PC-3 (cell line): ENCODE results near the gene LRRFIP1. TPM values are rescaled to one million over a fixed set of nuclear protein-coding genes. Genes with fewer than 3 reads are reported as not detected.

Experiments
- ATAC-seq: fragments of 200-7000 bp; cut with Tn5 transposase; 2 replicates; pipeline ENCODE4 v1.9.1; 2020; ENCODE audit warnings: mild to moderate bottlenecking, moderate library complexity
- BruUV-seq: library from RNA; stranded (reverse); fragments of 400-500 nt; replicated peaks from 2 replicates; lab custom pipeline; 2021; lab: Mats Ljungman, UMichigan
- CTCF ChIA-PET: fragments of 300-600 bp; sonication (Branson Sonifier 250); formaldehyde crosslinking; loops from one replicate; lab custom pipeline; 2022; ENCODE audit warnings: antibody characterized with exemption; lab: Charles Lee
- POLR2A ChIA-PET: fragments of 300-600 bp; sonication (Branson Sonifier 250); formaldehyde crosslinking; loops from one replicate; lab custom pipeline; 2022; ENCODE audit warnings: antibody characterized with exemption; ENCODE audit not compliant: unreplicated experiment; lab: Charles Lee
- DNase-seq: peaks from one replicate; pipeline ENCODE4 v3.0.0-alpha.2; 2015
- H2AFZ ChIP-seq: fragments of 300-600 bp; sonication (generic); 2 replicates; pipeline ENCODE4 v1.6.0; 2016; ENCODE audit warnings: antibody characterized with exemption, low read length
- H3F3A ChIP-seq: fragments of 300-600 bp; sonication (generic); one replicate; pipeline ENCODE4 v1.6.0; 2017; ENCODE audit warnings: antibody characterized with exemption, low read length, control low read depth, mild to moderate bottlenecking; ENCODE audit not compliant: unreplicated experiment
- H3K27ac ChIP-seq: fragments of 300-600 bp; sonication (generic); 2 replicates; pipeline ENCODE4 v1.5.1; 2016; ENCODE audit warnings: mild to moderate bottlenecking, low read length
- H3K27me3 ChIP-seq: fragments of 300-600 bp; sonication (generic); 2 replicates; pipeline ENCODE4 v1.6.1; 2016; ENCODE audit warnings: low read length, mixed read lengths
- H3K36me3 ChIP-seq: fragments of 300-600 bp; sonication (generic); 2 replicates; pipeline ENCODE4 v1.6.1; 2016; ENCODE audit warnings: low read depth, mixed run types, low read length, mixed read lengths
- H3K4me1 ChIP-seq: fragments of 300-600 bp; sonication (generic); 2 replicates; pipeline ENCODE4 v1.5.1; 2016; ENCODE audit warnings: low read length; ENCODE audit not compliant: insufficient read depth
- H3K4me2 ChIP-seq: fragments of 300-600 bp; sonication (generic); 2 replicates; pipeline ENCODE4 v1.6.0; 2016; ENCODE audit warnings: low read length
- H3K4me3 ChIP-seq: fragments of 300-600 bp; sonication (generic); 2 replicates; pipeline ENCODE4 v1.5.1; 2016; ENCODE audit warnings: mild to moderate bottlenecking, low read length, mixed read lengths
- H3K79me2 ChIP-seq: fragments of 300-600 bp; sonication (generic); 2 replicates; pipeline ENCODE4 v1.6.1; 2017; ENCODE audit warnings: low read length, mixed read lengths
- H3K9ac ChIP-seq: fragments of 300-600 bp; sonication (generic); 2 replicates; pipeline ENCODE4 v1.6.0; 2016; ENCODE audit warnings: mild to moderate bottlenecking, low read length
- H3K9me2 ChIP-seq: fragments of 300-600 bp; sonication (generic); replicated peaks from 2 replicates; pipeline ENCODE4 v1.6.1; 2016; ENCODE audit warnings: mixed run types, low read length, mixed read lengths
- H3K9me3 ChIP-seq: fragments of 300-600 bp; sonication (generic); 2 replicates; pipeline ENCODE4 v1.6.1; 2016; ENCODE audit warnings: low read length, mixed read lengths
- H4K20me1 ChIP-seq: fragments of 300-600 bp; sonication (generic); 2 replicates; pipeline ENCODE4 v1.6.1; 2016; ENCODE audit warnings: low read length, mixed read lengths
- EZH2 ChIP-seq: fragments of 300-600 bp; sonication (generic); IDR thresholded peaks from one replicate; pipeline ENCODE4 v1.6.1; 2017; ENCODE audit warnings: antibody characterized with exemption, mild to moderate bottlenecking, low read length; ENCODE audit not compliant: unreplicated experiment
- EZH2phosphoT487 ChIP-seq: fragments of 300-600 bp; sonication (generic); IDR thresholded peaks from 2 replicates; pipeline ENCODE4 v1.6.1; 2018; ENCODE audit warnings: mild to moderate bottlenecking, antibody characterized with exemption, low read length, borderline replicate concordance
- intact Hi-C: fragments of 100-400 bp; cut with micrococcal nuclease; formaldehyde crosslinking; loops from 2 replicates; pipeline ENCODE4 v1.9.0; 2023
- total RNA-seq: library from RNA; depleted of rRNA; stranded (reverse); fragments of >200 nt; gene quantifications from 2 replicates; pipeline ENCODE4 v1.2.3, GENCODE V29; 2014
- TF ChIP-seq, protein P1 (sequence below): fragments of 300-600 bp; sonication (generic); conservative IDR thresholded peaks from 2 replicates; pipeline ENCODE4 v1.5.1; 2017; ENCODE audit warnings: antibody characterized with exemption, low read depth, mild to moderate bottlenecking, low read length

The LRRFIP1 gene
- total RNA-seq, 1 experiment from 2014 or later = 87.8 TPM

DNA sequence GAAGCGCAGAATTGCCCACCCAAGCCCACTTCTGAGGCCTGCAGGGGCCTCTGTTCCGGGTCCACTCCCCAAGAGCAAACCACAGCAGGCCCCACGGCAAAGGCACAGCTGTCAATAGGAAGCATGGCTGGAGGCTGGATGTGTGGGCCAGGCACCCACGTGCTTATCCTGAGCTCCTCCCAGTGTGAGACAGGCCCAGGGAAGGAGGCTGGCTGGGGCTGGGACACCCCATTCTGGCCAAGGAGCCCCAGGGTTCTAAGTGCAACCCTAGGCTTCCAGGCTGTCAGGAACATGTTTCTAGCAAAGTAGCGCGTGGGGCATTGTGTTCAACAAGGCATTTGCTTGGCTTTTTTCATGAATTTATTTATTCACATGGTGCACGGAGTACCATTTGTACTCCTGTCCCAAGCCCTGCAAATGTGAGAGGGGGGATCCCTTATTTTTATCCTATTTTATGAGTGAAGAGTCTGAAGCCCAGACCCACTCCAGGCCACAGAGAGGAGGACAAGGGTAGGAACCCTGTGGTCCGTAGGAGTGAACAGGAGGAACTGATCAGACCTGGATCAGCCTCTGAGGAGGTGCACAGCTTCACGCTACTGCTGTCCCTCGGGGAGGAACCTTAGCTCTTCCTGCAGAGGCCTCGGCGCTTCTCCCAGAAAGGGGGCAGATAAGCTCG lies 30.7 kb upstream of the LRRFIP1 start:
- CTCF ChIA-PET = no interaction called here
- Histone ChIP-seq H3K36me3 (no peaks in the 10 kb centered on the region), H2AFZ (no peak overlapping the region), H3K9me3 (no peaks in the 10 kb centered on the region), H3K9ac (no peak overlapping the region), H3K79me2 (no peaks in the 10 kb centered on the region), H3K9me2 (no peaks in the 10 kb centered on the region), H3K4me2 (no peak overlapping the region), H4K20me1 (no peaks in the 10 kb centered on the region), H3K27me3 (no peaks in the 10 kb centered on the region), H3K27ac (no peak overlapping the region), H3F3A (no peaks in the 10 kb centered on the region), H3K4me1 (peaks cover 2% of the 10 kb centered on the region), H3K4me3 (no peak overlapping the region)
- intact Hi-C loops = loop anchor here (10.0 kb wide), 1 partner anchor 68 kb away; no protein-coding TSS in a partner anchor
- BruUV-seq = no TSS peak
- POLR2A ChIA-PET = no interaction called here
- DNase-seq (no peak), ATAC-seq (no peak)
- no peak for TF ChIP-seq EZH2phosphoT487
- TF ChIP-seq EZH2 = no peak
- TF ChIP-seq, protein P1, sequence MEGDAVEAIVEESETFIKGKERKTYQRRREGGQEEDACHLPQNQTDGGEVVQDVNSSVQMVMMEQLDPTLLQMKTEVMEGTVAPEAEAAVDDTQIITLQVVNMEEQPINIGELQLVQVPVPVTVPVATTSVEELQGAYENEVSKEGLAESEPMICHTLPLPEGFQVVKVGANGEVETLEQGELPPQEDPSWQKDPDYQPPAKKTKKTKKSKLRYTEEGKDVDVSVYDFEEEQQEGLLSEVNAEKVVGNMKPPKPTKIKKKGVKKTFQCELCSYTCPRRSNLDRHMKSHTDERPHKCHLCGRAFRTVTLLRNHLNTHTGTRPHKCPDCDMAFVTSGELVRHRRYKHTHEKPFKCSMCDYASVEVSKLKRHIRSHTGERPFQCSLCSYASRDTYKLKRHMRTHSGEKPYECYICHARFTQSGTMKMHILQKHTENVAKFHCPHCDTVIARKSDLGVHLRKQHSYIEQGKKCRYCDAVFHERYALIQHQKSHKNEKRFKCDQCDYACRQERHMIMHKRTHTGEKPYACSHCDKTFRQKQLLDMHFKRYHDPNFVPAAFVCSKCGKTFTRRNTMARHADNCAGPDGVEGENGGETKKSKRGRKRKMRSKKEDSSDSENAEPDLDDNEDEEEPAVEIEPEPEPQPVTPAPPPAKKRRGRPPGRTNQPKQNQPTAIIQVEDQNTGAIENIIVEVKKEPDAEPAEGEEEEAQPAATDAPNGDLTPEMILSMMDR = no peak

GRCh38 chr2:237597196-237598145 lies 29.9 kb upstream of the LRRFIP1 start:
- Histone ChIP-seq H3K4me3 (no peak overlapping the region), H3K27me3 (no peaks in the 10 kb centered on the region), H3K4me2 (no peak overlapping the region), H3K9ac (no peak overlapping the region), H3K27ac (no peak overlapping the region), H3K9me3 (no peaks in the 10 kb centered on the region), H2AFZ (no peak overlapping the region), H3K36me3 (no peaks in the 10 kb centered on the region), H4K20me1 (no peaks in the 10 kb centered on the region), H3K4me1 (no peaks in the 10 kb centered on the region), H3F3A (no peaks in the 10 kb centered on the region), H3K79me2 (no peaks in the 10 kb centered on the region), H3K9me2 (no peaks in the 10 kb centered on the region)
- no peak for ATAC-seq
- DNase-seq = no peak
- ChIA-PET CTCF (no interaction called here), POLR2A (no interaction called here)
- intact Hi-C loops = loop anchor here (10.0 kb wide), 1 partner anchor 67 kb away; no protein-coding TSS in a partner anchor
- BruUV-seq = no TSS peak
- TF ChIP-seq, protein P1 = no peak
